T47D (cell line): Measurements from ENCODE around the gene SERPINB2.

Source experiments
- DNase-seq, 2 experiments: peaks; one replicate each; pipeline versions ENCODE4 v3.0.0 to v3.0.0-alpha.2; 2011 to 2012; ENCODE audit warnings: low read depth in 1 of 2, low spot score in 1 of 2
- JUND ChIP-seq: IDR thresholded peaks from 2 replicates; pipeline ENCODE4 v1.6.1; 2012; ENCODE audit warnings: low read depth
- in situ Hi-C: cut with HindIII; loops from 2 replicates; pipeline ENCODE4 v1.10.0; 2016; ENCODE audit warnings: low sequenced_read_pairs, low pct_unique_long_range_greater_than_20kb

SERPINB2 gene

DNA sequence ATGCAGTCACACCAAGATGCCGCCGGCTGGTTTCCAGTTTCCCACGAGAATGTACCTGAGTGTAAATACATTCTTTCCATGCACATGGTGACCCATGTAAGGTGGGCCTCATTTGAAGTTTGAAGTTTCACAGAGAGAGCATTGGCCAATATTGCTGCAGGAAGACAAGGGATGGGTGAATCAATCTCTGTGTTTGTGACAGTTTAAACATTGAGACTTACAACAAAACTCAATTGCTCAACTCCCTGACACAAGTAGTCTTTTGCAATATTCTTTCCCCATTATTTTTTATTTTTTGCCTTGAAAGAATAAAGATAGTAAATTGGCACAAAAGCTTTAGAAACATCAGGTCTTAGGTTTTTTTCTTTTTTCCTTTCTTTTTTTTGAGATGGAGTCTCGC, 5.1 kb downstream of the SERPINB2 start:
- in situ Hi-C loops, result no loop called here
- DNase-seq, result no peak
- no peak for TF ChIP-seq JUND

DNA sequence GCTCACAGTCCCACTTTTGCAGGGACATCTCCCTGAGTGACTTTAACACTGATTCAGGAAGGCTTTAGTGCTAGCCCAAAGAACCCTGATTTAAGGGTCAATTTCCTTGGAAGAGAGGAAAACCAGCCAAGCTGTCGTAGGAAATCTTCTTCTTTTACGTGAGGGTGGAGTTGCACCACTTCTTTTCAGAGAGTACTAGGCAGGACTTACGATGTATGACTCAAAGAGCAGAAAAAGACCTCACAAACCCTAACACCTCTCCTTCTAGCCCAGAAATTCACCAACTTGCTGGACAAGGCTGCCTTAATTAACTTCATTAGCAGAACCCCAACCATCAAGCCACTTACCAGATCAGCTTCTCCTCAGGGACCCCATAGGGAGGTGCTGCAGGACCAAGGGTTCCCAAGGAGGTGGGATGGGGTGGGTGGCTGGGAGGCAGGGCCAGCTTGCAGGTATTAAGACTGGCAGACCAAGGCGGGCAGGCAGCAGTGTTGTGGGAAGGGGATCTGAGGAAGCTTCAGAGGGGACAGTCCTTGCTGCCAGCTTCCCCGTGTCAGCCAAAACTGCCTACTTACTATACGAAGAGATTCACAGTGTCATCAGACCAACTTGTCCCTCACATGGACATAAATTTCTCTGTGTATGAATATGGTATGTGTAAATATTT, 6.7 kb downstream of the SERPINB2 start:
- no peak for TF ChIP-seq JUND
- DNase-seq, result no peak
- in situ Hi-C loops, result no loop called here

DNA sequence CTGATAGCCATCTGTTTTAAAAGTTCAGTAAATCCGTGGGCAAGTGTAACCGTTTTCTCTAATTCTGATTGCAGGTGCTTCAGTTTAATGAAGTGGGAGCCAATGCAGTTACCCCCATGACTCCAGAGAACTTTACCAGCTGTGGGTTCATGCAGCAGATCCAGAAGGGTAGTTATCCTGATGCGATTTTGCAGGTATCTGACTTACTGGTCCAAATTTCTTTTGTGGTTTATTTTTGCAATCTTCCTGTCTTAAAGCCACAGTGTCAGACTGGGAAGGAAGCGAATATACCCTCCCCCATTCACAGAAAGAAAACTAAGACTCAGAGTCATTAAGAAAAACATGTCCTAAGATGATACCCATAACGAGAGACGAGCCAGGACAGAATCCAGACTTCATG, 7.7 kb downstream of the SERPINB2 start:
- DNase-seq, result no peak
- in situ Hi-C loops, result no loop called here
- no peak for TF ChIP-seq JUND

DNA sequence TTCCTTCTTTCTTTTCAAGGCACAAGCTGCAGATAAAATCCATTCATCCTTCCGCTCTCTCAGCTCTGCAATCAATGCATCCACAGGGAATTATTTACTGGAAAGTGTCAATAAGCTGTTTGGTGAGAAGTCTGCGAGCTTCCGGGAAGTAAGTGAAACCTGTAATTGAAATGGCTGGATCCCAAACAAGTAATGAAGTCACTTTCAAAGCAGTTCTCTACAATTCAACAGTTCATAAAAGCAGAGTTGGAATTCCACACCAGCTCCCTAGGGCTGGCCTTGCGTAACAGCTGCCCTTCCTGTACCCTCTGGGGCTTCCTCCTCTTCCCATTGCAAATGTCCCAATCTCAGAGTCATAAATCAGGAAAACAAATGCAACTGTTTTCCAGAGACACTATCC, 9.6 kb downstream of the SERPINB2 start:
- peak in 1 of 2 experiments; percentile 8 for DNase-seq
- in situ Hi-C loops, result no loop called here
- TF ChIP-seq JUND, result no peak

DNA sequence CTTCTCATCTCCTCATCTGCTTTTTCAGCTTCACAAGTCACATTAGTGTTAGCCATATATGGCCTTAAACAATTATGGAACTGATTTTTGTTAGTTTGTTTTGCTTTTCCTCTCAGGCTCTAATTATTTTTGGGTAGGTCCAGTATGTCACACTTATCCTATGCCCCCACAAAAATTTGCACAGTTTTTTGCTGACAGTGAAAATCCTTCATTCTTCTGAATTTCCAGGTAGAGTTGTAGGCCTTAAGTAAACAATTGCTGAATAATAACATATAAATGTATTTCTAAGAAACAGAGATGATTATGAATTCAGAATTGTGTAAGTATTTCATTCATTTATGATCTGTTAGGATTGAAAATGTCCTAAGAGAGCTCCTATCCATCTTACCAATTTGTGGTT, 11.7 kb downstream of the SERPINB2 start:
- TF ChIP-seq JUND, result no peak
- in situ Hi-C loops, result no loop called here
- DNase-seq, result no peak

DNA sequence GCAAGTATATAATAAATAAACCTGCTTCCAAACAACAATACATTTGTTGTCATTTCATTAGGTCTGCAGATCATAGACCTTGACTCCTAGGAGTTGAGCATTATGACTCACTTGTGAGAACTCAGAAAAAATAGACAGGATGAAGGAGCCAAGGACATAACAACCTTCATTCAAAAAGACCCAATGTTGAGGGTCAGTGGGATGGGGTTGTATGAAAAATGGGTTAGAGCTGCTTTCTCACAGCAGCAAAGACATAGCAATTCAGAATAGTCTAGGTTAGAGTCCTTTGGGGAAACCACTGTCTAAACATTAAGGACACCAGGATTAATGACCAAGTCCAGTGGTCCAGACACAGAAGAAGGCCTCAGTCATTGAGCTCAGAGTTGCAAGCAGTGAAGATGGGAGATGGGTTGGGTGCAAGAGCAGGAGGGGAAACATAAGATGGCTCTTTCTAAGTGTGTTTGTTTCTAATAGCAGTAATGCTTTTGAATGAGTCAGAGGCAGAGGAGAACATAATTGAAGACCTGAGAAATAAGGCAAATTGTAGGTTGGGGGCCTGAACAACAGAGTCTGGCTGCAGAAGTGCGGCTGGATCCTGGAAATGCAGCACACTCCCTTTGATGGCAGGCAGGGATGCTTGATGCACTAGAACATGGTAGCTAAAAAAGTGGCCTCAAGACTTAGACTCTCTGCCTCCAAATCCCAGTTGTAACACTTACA, 16.5 kb downstream of the SERPINB2 start:
- no peak for TF ChIP-seq JUND
- DNase-seq, result no peak
- in situ Hi-C loops, result no loop called here

DNA sequence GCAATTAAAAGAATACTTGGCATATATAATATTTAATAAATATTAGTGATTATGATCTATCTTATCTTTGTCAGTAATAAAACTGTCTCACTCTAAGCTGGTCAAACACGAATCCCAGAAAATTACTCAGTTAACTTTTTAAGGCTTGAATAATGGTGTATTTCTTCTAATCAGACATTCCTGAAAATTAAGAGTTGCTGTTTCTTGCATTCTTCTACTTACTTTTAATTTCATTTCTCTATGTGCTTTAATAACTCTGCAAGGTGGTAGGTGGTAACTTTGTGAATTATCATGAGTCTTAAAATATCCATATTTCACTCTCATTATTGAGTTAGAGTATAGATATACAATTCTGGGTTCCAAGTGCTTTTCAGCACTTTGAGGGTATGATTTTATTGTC, 17.2 kb downstream of the SERPINB2 start:
- DNase-seq, result no peak
- in situ Hi-C loops, result no loop called here
- TF ChIP-seq JUND, result no peak

DNA sequence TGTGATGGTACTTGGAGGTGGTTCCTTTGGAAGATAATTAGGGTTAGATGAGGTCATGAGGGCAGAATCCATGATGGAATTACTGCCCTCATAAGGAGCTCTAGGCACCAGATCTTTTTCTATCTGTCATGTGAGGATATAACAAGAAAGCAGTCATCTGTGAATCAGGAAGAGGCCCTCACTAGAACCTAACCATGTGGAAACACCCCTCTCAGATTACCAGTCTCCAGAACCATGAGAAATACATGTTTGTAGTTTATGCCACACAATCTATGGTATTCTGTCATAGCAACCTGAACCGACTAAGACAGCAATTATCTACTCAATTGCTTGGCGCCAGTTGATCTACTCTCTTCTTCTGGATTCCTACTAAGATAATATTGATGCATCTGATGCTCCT, 17.9 kb downstream of the SERPINB2 start:
- no peak for DNase-seq
- in situ Hi-C loops, result no loop called here
- TF ChIP-seq JUND, result no peak

DNA sequence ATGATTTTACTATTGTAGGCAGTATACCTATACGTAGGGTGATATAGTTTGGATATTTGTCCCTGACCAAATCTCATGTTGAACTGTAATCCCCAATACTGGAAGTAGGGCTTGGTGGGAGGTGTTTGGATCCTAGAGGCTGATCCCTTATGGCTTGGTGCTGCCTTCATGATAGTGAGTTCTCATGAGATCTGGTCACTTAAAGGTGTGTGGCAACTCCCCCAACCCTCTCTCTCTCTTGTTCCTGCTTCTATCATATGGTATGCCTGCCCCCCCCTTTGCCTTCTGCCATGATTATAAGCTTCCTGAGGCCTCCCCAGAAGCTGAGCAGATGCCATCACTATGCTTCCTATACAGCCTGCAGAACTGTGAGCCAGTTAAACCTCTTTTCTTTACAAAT, 18.6 kb downstream of the SERPINB2 start:
- in situ Hi-C loops, result no loop called here
- DNase-seq, result no peak
- TF ChIP-seq JUND, result no peak

DNA sequence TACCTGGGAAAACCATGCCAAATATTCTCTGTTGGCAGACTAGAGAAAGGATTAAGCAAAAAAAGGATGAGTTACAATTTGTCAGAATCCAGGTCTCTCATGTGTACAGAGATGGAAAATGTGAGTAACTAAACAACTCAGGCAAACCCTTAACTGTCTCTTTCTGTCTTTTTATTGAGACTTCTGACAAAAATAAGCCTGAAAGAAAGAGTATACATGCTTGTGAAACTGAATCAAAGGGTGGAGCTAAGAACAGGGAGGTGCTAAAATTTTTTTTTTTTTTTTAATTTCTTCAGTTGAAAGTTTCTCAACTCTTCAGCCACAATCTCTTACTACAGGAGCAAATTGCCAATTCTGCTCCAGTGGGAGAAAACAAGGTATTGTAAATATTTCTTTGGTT, 20.2 kb downstream of the SERPINB2 start, which contains the start of gene SERPINB10:
SERPINB10 (plus strand) TSS at position 295 of the 400 bp plus-strand sequence. CDS start 7,553 bp downstream, outside the sequence.
- DNase-seq, result no peak
- no peak for TF ChIP-seq JUND
- in situ Hi-C loops, result no loop called here

DNA sequence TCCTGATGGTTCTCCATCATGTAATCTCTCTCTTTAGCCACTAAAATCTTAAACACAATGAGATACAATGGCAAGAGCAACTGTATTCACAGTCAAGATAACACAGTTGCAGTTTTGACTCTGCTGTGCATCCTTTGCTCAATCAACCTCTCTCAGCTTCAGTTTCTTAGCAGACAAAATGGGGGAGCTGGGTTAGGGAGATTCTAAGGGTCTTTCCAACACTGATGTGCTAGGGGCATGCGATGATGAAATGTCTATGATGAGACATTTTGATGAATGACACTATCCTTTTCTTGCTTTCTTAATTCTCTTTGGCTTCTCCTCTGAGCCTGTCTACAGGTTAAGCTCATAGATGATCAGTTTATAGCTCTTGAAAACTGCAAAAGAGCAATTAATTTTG, 21.4 kb downstream of the SERPINB2 start:
- no peak for TF ChIP-seq JUND
- no peak for DNase-seq
- in situ Hi-C loops, result no loop called here

DNA sequence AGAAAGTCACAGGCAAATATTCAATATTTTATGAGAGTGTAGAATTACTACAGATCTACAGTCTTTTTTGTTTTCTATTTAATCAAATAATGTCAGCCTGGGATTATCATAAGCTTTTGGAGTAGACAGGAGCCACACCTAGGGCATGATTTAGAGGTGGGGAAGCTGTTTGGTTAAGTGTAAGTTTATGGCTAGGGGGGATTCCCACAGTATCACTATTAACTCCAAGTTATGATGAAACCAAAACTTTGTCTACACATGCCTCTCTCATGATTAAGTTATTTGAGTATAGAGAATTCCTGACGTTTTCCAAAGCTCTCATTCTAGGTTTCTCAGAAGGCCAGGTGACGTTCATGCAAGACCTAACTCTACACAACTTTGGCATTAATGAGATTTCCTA, 22.4 kb downstream of the SERPINB2 start:
- in situ Hi-C loops, result no loop called here
- no peak for DNase-seq
- TF ChIP-seq JUND, result no peak

DNA sequence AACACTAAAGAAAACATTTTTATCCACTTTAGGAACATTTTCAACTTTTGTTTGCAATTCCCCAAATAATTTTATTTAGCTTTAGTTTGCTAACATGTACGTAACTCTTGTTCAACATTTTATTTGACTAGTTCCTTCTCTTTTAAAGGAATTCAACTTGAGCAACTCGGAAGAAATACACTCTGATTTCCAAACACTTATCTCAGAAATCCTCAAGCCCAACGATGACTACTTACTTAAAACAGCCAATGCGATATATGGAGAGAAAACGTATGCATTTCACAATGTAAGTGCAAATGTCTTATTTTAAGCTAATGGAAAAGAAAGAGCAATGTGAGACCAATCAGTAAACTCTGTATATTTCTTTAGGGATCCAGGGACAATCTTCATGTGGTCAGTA, 30.3 kb downstream of the SERPINB2 start:
- TF ChIP-seq JUND, result no peak
- in situ Hi-C loops, result no loop called here
- DNase-seq, result no peak
